SK-N-MC (cell line): Measurements from ENCODE around the gene IL19.

Experiments
- DNase-seq: peaks from one replicate; pipeline ENCODE4 v3.0.0-alpha.2; 2011; ENCODE audit warnings: low read depth, low spot score
- H3K27ac ChIP-seq: fragments of 200-600 bp; sonication (generic); 2 replicates; pipeline ENCODE4 v1.5.1; 2016; ENCODE audit warnings: mixed run types
- H3K36me3 ChIP-seq: fragments of 200-600 bp; sonication (generic); 2 replicates; pipeline ENCODE4 v1.6.1; 2017; ENCODE audit warnings: antibody characterized with exemption, low read length, mixed read lengths; ENCODE audit not compliant: insufficient read depth
- H3K4me3 ChIP-seq: fragments of 200-600 bp; sonication (generic); 2 replicates; pipeline ENCODE4 v1.5.1; 2016
- H3K9ac ChIP-seq: fragments of 200-600 bp; sonication (generic); 2 replicates; pipeline ENCODE4 v1.8.0; 2017; ENCODE audit warnings: mixed run types, mixed read lengths; ENCODE audit not compliant: insufficient read length
- H3K9me3 ChIP-seq: fragments of 200-600 bp; sonication (generic); 2 replicates; pipeline ENCODE4 v1.6.1; 2017; ENCODE audit warnings: low read depth, mild to moderate bottlenecking, antibody characterized with exemption, low read length, moderate library complexity, mixed read lengths
- EZH2 ChIP-seq: fragments of 200-600 bp; sonication (generic); IDR thresholded peaks from one replicate; pipeline ENCODE4 v1.6.1; 2017; ENCODE audit warnings: antibody characterized with exemption
- FOXP2 ChIP-seq: optimal IDR thresholded peaks from 2 replicates; pipeline ENCODE3; 2011; ENCODE audit warnings: mild to moderate bottlenecking, moderate library complexity; ENCODE audit not compliant: insufficient read depth; ENCODE audit errors: extremely low read length, control extremely low read depth
- POLR2AphosphoS5 ChIP-seq: IDR thresholded peaks from 2 replicates; pipeline ENCODE4 v1.6.1; 2012; ENCODE audit warnings: mild to moderate bottlenecking, low read depth, low read length, borderline replicate concordance

Gene IL19

DNA sequence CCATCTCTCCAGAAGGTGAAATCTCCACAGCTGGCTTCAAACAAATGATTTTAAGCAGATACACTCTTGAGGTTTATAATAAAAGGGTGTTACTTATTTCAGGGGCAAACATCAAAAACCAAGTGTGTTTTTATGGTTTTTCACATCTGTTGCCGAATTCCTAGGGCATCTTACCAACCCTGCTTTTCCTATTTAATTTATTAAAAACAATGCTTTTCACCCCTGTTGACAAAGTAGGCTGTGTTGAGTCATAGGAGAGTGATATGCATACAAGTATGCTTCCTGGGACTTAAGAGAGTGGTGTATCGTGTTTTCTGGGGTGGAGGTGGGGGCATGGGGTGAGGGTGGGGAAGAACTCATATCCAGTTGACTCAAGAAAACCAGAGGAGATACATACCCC lies 65.5 kb downstream of the IL19 start:
- no peaks in the 10 kb centered on the region for H3K36me3 ChIP-seq

DNA sequence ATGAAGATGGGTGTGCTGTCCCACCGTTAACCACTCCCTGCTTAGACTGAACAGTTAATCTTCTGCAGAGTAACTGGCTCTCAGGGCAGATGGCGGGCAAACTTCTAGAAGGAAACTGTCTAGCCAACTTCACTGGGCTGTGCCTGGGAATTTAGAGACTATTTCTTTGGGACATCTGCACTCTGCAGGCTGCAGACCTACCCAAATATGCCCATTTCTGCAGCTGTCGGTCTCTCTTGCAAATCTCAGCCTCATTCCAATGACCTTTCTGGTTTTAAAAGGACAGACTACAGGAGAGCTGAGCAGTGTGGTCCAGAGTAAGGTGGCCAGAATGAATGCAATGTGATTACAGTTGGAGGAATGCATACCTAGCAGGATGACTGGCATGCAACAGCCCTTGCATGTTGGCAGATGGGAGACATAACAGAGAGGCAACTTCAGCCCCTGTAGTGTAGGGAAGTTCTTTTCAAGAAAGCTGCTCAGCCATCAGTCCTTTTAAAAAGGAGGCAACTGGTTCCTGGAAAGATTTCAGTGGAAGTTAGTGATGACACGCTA lies 68.5 kb downstream of the IL19 start:
- no peaks in the 10 kb centered on the region for H3K9me3 ChIP-seq
- H3K9ac ChIP-seq, result no peak overlapping the region
- no peak for TF ChIP-seq EZH2
- no peak overlapping the region for H3K27ac ChIP-seq
- DNase-seq, result no peak
- H3K36me3 ChIP-seq, result no peaks in the 10 kb centered on the region
- H3K4me3 ChIP-seq, result no peak overlapping the region

More for the DNA sequence above, 65.5 kb downstream of the IL19 start:
- Histone ChIP-seq H3K9me3 (no peaks in the 10 kb centered on the region), H3K4me3 (no peak overlapping the region), H3K9ac (no peak overlapping the region), H3K27ac (no peak overlapping the region)
- no peak for DNase-seq
- TF ChIP-seq POLR2AphosphoS5 (no peak), EZH2 (no peak), FOXP2 (no peak)

DNA sequence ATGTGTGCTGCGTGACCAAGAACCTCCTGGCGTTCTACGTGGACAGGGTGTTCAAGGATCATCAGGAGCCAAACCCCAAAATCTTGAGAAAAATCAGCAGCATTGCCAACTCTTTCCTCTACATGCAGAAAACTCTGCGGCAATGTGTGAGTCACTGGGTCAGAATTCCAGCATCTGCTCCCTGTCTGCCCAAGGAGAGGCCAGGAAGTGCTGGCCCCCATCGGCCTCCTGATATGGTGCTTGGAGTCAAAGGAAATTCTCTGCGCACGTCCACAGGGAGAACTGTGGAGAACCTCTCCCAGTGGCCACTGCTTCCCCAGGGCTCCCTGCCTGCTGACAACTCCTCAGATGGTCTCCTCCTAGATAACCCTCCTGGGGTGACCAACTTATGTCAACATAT lies 69.3 kb downstream of the IL19 start:
- no peak for DNase-seq
- H3K27ac ChIP-seq, result no peak overlapping the region
- H3K9me3 ChIP-seq, result no peaks in the 10 kb centered on the region
- H3K9ac ChIP-seq, result no peak overlapping the region
- no peak overlapping the region for H3K4me3 ChIP-seq
- no peaks in the 10 kb centered on the region for H3K36me3 ChIP-seq
- TF ChIP-seq POLR2AphosphoS5 (no peak), EZH2 (no peak), FOXP2 (no peak)

DNA sequence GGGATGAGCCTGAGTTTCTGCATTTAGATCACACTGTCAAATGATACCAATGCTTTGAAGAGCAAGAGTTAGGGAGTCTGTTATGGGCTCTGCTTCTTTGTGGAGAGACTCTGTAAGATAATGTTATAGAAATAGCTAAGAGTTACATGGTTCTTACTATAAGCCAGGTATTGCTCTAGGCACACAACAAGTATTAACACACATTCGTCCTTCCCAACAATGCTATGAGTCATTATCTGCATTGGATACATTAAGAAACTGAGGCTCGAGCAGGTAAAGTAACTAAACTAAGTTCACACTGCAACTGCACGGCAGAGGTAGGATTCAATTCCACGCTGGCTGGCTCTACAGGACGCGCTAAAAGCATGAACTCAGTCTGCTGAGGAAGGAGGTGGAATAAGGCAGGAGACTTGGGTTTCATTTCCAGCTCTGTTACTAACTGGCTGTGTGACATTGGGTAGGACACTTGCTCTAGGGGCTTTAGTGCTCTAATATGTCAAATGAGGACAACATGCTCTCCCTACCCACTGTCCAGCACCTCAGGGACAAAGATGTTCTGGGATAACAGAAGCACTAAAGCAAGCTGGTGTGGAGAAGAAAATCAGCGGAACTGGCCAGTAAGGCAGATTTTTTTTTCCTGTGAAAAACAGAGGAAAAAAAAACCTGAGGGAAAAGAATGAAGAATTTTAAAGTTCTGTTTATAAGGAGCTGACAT lies 71.2 kb downstream of the IL19 start:
- H3K9me3 ChIP-seq, result no peaks in the 10 kb centered on the region
- no peak overlapping the region for H3K9ac ChIP-seq
- H3K27ac ChIP-seq, result no peak overlapping the region
- DNase-seq, result no peak
- H3K4me3 ChIP-seq, result no peak overlapping the region
- H3K36me3 ChIP-seq, result no peaks in the 10 kb centered on the region
- TF ChIP-seq FOXP2 (no peak), POLR2AphosphoS5 (no peak), EZH2 (no peak)

DNA sequence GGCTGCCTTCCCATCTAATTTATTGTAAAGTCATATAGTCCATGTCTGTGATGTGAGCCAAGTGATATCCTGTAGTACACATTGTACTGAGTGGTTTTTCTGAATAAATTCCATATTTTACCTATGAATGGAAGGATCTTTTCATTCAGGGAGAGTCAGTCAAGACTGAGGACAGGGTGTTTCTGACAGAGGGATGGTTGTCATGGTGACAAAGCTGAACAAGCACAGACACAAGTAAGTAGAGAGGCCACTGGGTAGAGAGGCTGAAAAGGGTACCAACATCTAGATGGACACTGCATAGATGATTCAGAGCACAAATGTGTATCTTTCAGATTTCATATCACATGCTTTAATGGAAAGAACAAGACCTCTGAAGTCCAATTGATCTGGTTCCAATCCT lies 72.3 kb downstream of the IL19 start:
- DNase-seq, result no peak
- TF ChIP-seq FOXP2 (no peak), EZH2 (no peak), POLR2AphosphoS5 (no peak)

DNA sequence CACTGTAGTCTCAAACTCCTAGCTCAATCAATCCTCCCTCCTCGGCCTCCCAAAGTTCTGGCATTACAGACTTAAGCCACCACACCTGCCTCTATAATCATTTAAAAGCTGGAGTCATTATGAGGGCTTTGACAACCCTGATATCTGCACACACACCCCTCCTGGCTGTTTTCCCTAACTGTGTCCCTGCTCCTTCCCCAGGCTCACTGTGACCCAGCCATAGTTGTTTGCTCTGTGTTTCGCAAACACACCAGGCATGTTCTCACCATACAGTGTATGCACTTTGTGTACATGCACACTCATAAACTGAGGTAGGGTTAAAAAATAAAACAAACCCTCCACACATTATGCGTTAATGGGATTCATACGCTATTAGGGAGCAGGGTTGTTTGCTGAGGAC lies 73.1 kb downstream of the IL19 start:
- H3K4me3 ChIP-seq, result no peak overlapping the region
- H3K9ac ChIP-seq, result no peak overlapping the region
- no peaks in the 10 kb centered on the region for H3K9me3 ChIP-seq
- DNase-seq, result no peak
- H3K27ac ChIP-seq, result no peak overlapping the region
- TF ChIP-seq FOXP2 (no peak), POLR2AphosphoS5 (no peak), EZH2 (no peak)
- no peaks in the 10 kb centered on the region for H3K36me3 ChIP-seq

More for the DNA sequence above, 72.3 kb downstream of the IL19 start:
- Histone ChIP-seq H3K4me3 (no peak overlapping the region), H3K9ac (no peak overlapping the region), H3K9me3 (no peaks in the 10 kb centered on the region), H3K27ac (no peak overlapping the region), H3K36me3 (no peaks in the 10 kb centered on the region)

DNA sequence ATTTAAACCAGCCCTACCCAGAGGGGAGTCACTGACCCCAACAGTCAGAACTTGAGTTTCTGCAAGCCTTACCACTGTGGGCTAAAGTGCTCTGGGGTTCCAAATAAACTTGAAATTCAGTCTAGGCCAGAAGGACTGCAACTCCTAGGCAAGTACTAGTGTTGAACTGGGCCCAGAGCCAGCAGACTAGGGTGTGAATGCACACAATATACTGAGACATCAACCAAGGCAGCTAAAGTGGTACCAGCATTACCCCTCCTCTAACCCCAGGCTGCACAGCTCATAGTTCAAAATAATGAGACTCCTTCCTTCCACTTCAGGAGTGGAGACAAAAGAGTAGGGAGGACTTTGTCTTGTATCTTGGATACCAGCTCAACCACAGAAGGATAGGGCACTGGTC lies 75.9 kb downstream of the IL19 start:
- no peak for DNase-seq
- TF ChIP-seq EZH2 (no peak), FOXP2 (no peak), POLR2AphosphoS5 (no peak)
- no peak overlapping the region for H3K27ac ChIP-seq
- H3K4me3 ChIP-seq, result no peak overlapping the region
- no peak overlapping the region for H3K9ac ChIP-seq
- H3K36me3 ChIP-seq, result no peaks in the 10 kb centered on the region
- no peaks in the 10 kb centered on the region for H3K9me3 ChIP-seq

DNA sequence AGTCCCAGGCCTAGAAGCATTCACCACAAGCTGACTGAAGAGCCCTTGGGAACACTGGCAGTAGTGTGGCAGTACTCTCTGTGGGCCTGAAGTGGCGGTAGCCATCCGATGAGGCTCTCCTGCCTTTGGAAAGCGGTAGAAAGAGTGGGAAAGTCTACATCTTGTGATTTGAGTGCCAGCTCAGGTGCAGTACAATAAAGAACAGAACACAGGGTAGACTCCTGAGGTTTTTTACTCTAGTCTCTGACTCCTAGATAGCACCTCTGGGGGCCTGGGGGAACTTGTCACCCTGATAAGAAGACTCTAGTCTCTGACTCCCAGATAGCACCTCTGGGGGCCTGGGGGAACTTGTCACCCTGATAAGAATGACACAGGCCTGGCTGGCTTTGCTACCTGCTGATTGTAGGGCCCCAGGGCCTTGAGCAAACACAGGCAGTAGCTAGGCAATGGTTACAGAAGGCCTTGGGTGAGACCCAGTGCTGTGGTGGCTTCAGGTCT lies 76.8 kb downstream of the IL19 start:
- no peaks in the 10 kb centered on the region for H3K36me3 ChIP-seq
- H3K27ac ChIP-seq, result no peak overlapping the region
- H3K9me3 ChIP-seq, result no peaks in the 10 kb centered on the region
- DNase-seq, result no peak
- TF ChIP-seq POLR2AphosphoS5, result no peak
- TF ChIP-seq FOXP2, result no peak
- TF ChIP-seq EZH2, result no peak
- no peak overlapping the region for H3K4me3 ChIP-seq
- H3K9ac ChIP-seq, result no peak overlapping the region

DNA sequence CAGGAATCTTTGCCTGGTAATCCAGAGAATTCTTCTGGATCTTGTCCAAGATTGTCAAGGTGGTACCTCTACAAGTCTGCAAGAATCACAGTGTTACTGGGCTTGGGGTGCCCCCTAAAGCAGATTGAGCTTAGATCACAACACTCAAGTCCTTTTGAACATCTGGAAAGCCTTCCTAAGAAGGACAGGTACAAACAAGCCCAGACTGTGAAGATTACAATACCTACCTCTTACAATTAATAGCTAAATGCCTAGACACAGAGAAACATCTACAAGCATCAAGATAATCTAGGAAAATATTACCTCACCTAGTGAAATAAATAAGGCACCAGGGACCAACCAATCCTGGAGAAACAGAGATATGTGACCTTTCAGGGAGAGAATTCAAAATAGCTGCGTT lies 77.4 kb downstream of the IL19 start:
- TF ChIP-seq FOXP2, result no peak
- no peak for TF ChIP-seq POLR2AphosphoS5
- no peak for TF ChIP-seq EZH2
- H3K36me3 ChIP-seq, result no peaks in the 10 kb centered on the region
- no peak overlapping the region for H3K27ac ChIP-seq
- no peak for DNase-seq
- no peak overlapping the region for H3K9ac ChIP-seq
- no peaks in the 10 kb centered on the region for H3K9me3 ChIP-seq
- no peak overlapping the region for H3K4me3 ChIP-seq
